BJ (cell line): ENCODE measurements around the gene KIAA1755. TPM values are rescaled to one million over a fixed set of nuclear protein-coding genes. Genes with fewer than 3 reads are reported as not detected.

Experiments
- CTCF ChIA-PET: fragments of 350-600 bp; formaldehyde crosslinking; extraction: SDS; loops from one replicate; lab custom pipeline; 2021; ENCODE audit warnings: antibody characterized with exemption, inconsistent platforms; lab: Yijun Ruan, JAX
- POLR2A ChIA-PET: fragments of 300-600 bp; sonication (Branson Sonifier 250); formaldehyde crosslinking; extraction: SDS; loops from one replicate; lab custom pipeline; 2021; ENCODE audit warnings: antibody characterized with exemption; lab: Charles Lee
- DNase-seq: peaks from one replicate; pipeline ENCODE4 v3.0.0-alpha.2; 2011; ENCODE audit warnings: low read depth
- H3K27me3 ChIP-seq: 2 replicates; pipeline ENCODE4 v1.6.0; 2011; ENCODE audit warnings: low read length; ENCODE audit not compliant: control insufficient read depth, insufficient read depth
- H3K36me3 ChIP-seq: 2 replicates; pipeline ENCODE4 v1.5.1; 2011; ENCODE audit warnings: low read length; ENCODE audit not compliant: control insufficient read depth, insufficient read depth
- H3K4me3 ChIP-seq: 2 replicates; pipeline ENCODE4 v1.5.1; 2011; ENCODE audit warnings: low read depth, mild to moderate bottlenecking, control low read depth, low read length
- CTCF ChIP-seq: IDR thresholded peaks from 2 replicates; pipeline ENCODE4 v1.5.1; 2011; ENCODE audit warnings: low read depth, mild to moderate bottlenecking, control low read depth, inconsistent platforms, low read length, moderate library complexity; ENCODE audit not compliant: insufficient read depth
- polyA plus RNA-seq: library from polyadenylated mRNA; depleted of rRNA; stranded (reverse); fragments of >200 nt; gene quantifications from 2 replicates; pipeline ENCODE4 v1.2.3, GENCODE V29; 2011; rRNA removed

Gene KIAA1755
- polyA plus RNA-seq, 1 experiment = 9.7 TPM

- Histone ChIP-seq H3K27me3 (no peaks in the 10 kb centered on the region), H3K4me3 (no peak overlapping the region), H3K36me3 (peaks cover 13% of the 10 kb centered on the region)
- DNase-seq = no peak
- TF ChIP-seq CTCF = no peak
- CTCF ChIA-PET = interaction anchor here (1.1 to 2.5 kb wide), 4 partner anchors 59 to 89 kb away, joined by 3 to 9 read pairs (median 4); no protein-coding TSS in a partner anchor
- POLR2A ChIA-PET = no interaction called here
Observed at GRCh38 chr20:38162149-38162548, 98.4 kb downstream of the KIAA1755 start.

DNA sequence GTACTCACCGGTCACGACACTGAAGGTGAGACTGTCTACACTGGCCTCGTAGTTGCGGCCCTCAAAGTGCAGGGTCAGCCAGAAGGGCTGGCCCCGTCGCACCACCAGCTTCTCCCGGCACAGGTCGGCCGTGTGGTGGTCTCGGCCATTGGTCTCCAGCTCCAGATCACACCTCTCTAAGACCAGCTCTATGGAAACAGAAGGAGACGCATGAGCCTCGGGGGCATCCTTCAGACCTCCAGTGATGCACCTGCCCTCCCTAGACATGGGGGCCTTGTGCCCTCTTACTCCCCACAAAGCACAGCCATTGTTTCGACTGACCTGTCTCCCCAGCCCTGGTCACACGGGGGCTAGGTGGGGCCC, 99.1 kb downstream of the KIAA1755 start:
- no peak overlapping the region for H3K4me3 ChIP-seq
- POLR2A ChIA-PET = no interaction called here

More for the DNA sequence above, 99.1 kb downstream of the KIAA1755 start:
- CTCF ChIA-PET = interaction anchor here (1.1 to 2.5 kb wide), 4 partner anchors 60 to 88 kb away, joined by 3 to 9 read pairs (median 4); no protein-coding TSS in a partner anchor
- no peak for DNase-seq
- no peaks in the 10 kb centered on the region for H3K27me3 ChIP-seq
- no peak for TF ChIP-seq CTCF
- peaks cover 13% of the 10 kb centered on the region for H3K36me3 ChIP-seq

Other genes with a start within 250 kb of the KIAA1755 start
- 12.0 and 12.7 TPM in 2 replicates for gene TTI1, start 227.3 kb downstream of the KIAA1755 start, polyA plus RNA-seq
- gene RPRD1B, start 227.0 kb downstream of the KIAA1755 start, polyA plus RNA-seq = 19.7 and 21.0 TPM in 2 replicates
- gene TGM2, start 95.5 kb downstream of the KIAA1755 start, polyA plus RNA-seq = 313 and 397 TPM in 2 replicates
- 0.69 and 1.1 TPM in 2 replicates for gene BPI, start 43.4 kb upstream of the KIAA1755 start, polyA plus RNA-seq
- gene LBP, start 85.7 kb upstream of the KIAA1755 start, polyA plus RNA-seq = 0.04 TPM in 2 replicates
- 27.9 and 41.4 TPM in 2 replicates for gene SNHG17, start 174.6 kb upstream of the KIAA1755 start, polyA plus RNA-seq
- gene RALGAPB, start 212.1 kb upstream of the KIAA1755 start, polyA plus RNA-seq = 14.8 and 24.3 TPM in 2 replicates